ENCODE results near the gene PDGFB. TPM values are rescaled to one million over a fixed set of nuclear protein-coding genes. Genes with fewer than 3 reads are reported as not detected.

PDGFB gene
- total RNA-seq, 1 experiment from 2014 or later = 13.1 TPM

- TF ChIP-seq SP1 (IDR thresholded peaks at IDR 0.05; ENCODE audit: low read depth) (no peak), SRF (IDR thresholded peaks at IDR 0.05; ENCODE audit: low read depth) (no peak), POLR2A (IDR thresholded peaks at IDR 0.05; ENCODE audit: borderline replicate concordance, extremely low read depth, insufficient read depth, insufficient read length) (no peak), ATF3 (IDR thresholded peaks at IDR 0.05) (no peak), RAD21 (IDR thresholded peaks at IDR 0.05; ENCODE audit: low read depth) (no peak), CBX3 (IDR thresholded peaks at IDR 0.05; ENCODE audit: low read depth) (no peak), FOSL1 (IDR thresholded peaks at IDR 0.05; ENCODE audit: low read depth) (no peak)
Observed at GRCh38 chr22:39223091-39223710, 21.6 kb downstream of the PDGFB start (continued).

GRCh38 chr22:39221999-39222686 is 22.6 kb downstream of the PDGFB start:
- no TSS peak for BruUV-seq (replicated peaks)
- no peak for ATAC-seq
- H3K9me2 ChIP-seq (ENCODE audit: insufficient read depth) = no peaks in the 10 kb centered on the region
- no peak overlapping the region for H3K9ac ChIP-seq (ENCODE audit: low read length)
- ChIA-PET RAD21 (ENCODE audit: low non-redundant PET in 1 of 2, low total read pairs in 2 of 2, uncharacterized antibody in 2 of 2, unreplicated experiment in 2 of 2) (no interaction called here), POLR2A (interaction anchor here (1.0 kb wide), 1 partner anchor 17 kb away, joined by 4 read pairs; no protein-coding TSS in a partner anchor), CTCF (no interaction called here)
- no peak for DNase-seq (ENCODE audit: low read depth, low spot score)
- H3K9me3 ChIP-seq (ENCODE audit: control insufficient read depth in 1 of 2, insufficient read depth in 1 of 2, low read depth in 1 of 2, low read length in 2 of 2) = no peaks in the 10 kb centered on the region
- peaks cover 2 to 13% of the 10 kb centered on the region in 2 experiments; a peak in 1 of 4 replicates for H3K36me3 ChIP-seq (ENCODE audit: control insufficient read depth in 1 of 2, insufficient read depth in 2 of 2, low read length in 2 of 2)
- intact Hi-C loops (cut with micrococcal nuclease) = no loop called here
- no peak overlapping the region for H3K27ac ChIP-seq (ENCODE audit: low read depth, low read length)
- H3K4me1 ChIP-seq (ENCODE audit: control insufficient read depth in 1 of 2, insufficient read depth in 2 of 2, low read length in 2 of 2) = peaks cover 0 to 5% of the 10 kb centered on the region in 2 experiments; a peak in 1 of 4 replicates
- H2AFZ ChIP-seq (ENCODE audit: low read depth, low read length, poor library complexity, severe bottlenecking) = no peak overlapping the region
- no peaks in the 10 kb centered on the region for H3K79me2 ChIP-seq (ENCODE audit: insufficient read depth, low read length)
- no peak for TF ChIP-seq TCF7L2 (IDR thresholded peaks at IDR 0.05; ENCODE audit: borderline replicate concordance, extremely low read depth, insufficient read depth, insufficient read length)
- TF ChIP-seq MAX (IDR thresholded peaks at IDR 0.05) = no peak
- no peak for TF ChIP-seq POLR2A (IDR thresholded peaks at IDR 0.05; ENCODE audit: borderline replicate concordance, extremely low read depth, insufficient read depth, insufficient read length)
- no peak for TF ChIP-seq ATF3 (IDR thresholded peaks at IDR 0.05)
- no peak for TF ChIP-seq ZFX (IDR thresholded peaks at IDR 0.05)
- TF ChIP-seq POLR2AphosphoS5 (IDR thresholded peaks at IDR 0.05; ENCODE audit: low read depth, low read length) = no peak
- no peak for TF ChIP-seq EZH2 (IDR thresholded peaks at IDR 0.05)
- no peak for TF ChIP-seq ZNF274 (IDR thresholded peaks at IDR 0.05; ENCODE audit: low read depth, low read length)
- TF ChIP-seq EZH2phosphoT487 (IDR thresholded peaks at IDR 0.05; ENCODE audit: borderline replicate concordance) = no peak
- no peak for TF ChIP-seq ZBTB33 (IDR thresholded peaks at IDR 0.05; ENCODE audit: extremely low read depth, insufficient replicate concordance, low read length)
- TF ChIP-seq JUND (IDR thresholded peaks at IDR 0.05) = no peak
- TF ChIP-seq YY1 (IDR thresholded peaks at IDR 0.05; ENCODE audit: extremely low read depth, insufficient replicate concordance, low read depth, low read length) = no peak
- no peak for TF ChIP-seq SIN3A (IDR thresholded peaks at IDR 0.05; ENCODE audit: low read depth)
- no peak for TF ChIP-seq SRF (IDR thresholded peaks at IDR 0.05; ENCODE audit: low read depth)
- no peak for TF ChIP-seq SP1 (IDR thresholded peaks at IDR 0.05; ENCODE audit: low read depth)
- TF ChIP-seq RAD21 (IDR thresholded peaks at IDR 0.05; ENCODE audit: low read depth) = no peak
- no peak for TF ChIP-seq ELF1 (IDR thresholded peaks at IDR 0.05; ENCODE audit: borderline replicate concordance, low read depth)
- no peak for TF ChIP-seq CEBPB (IDR thresholded peaks at IDR 0.05; ENCODE audit: low read depth)
- no peak for TF ChIP-seq CBX3 (IDR thresholded peaks at IDR 0.05; ENCODE audit: low read depth)
- no peak for TF ChIP-seq EGR1 (IDR thresholded peaks at IDR 0.05; ENCODE audit: low read depth)
- no peak overlapping the region for H3K4me2 ChIP-seq (ENCODE audit: low read length)
- no peaks in the 10 kb centered on the region for H4K20me1 ChIP-seq (ENCODE audit: insufficient read depth)
- no peak overlapping the region for H3K4me3 ChIP-seq (replicated peaks in 1 of 2; ENCODE audit: low read depth in 1 of 2, low read length in 2 of 2)
- no peaks in the 10 kb centered on the region for H3K27me3 ChIP-seq (ENCODE audit: insufficient read depth, low read length)

Measured in HCT116 (cell line).